ENCODE data around the gene USP3.

DNA sequence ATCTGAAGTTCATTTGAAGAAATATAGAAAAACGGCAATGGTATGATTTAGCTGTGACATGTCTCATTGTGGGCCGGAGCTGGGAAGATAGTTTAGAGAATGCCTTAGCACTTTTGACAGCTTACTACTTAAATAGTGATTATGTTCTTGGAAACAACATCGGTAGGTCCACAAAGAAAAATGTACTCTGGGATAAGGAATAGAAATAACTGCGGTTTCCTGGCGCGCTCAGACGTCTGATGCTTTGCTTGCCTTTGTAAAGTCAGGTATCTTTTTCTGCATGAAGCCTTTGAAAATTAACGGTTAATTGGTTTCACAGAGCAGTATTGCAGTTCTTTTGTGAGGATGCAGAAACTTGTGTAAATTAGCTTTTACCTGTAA, 1.4 kb downstream of the USP3 start:
- TF ChIP-seq ZFP3 (CRISPR knock-in tag; IDR thresholded peaks at IDR 0.05), result no peak
- TF ChIP-seq ESRRG (CRISPR knock-in tag; IDR thresholded peaks at IDR 0.05), result no peak

Data from SK-N-SH treated with all-trans-retinoic acid at 6 μM for 48 hours (cell line).